ENCODE data around the gene TMEM59L. TPM values are rescaled to one million over a fixed set of nuclear protein-coding genes. Genes with fewer than 3 reads are reported as not detected.
"Not testable (repeated sequence)": the region's sequence is repeated elsewhere in the genome, so short reads cannot be mapped to it uniquely, and the experiment has no call there.

Gene TMEM59L
- total and polyA plus RNA-seq, 9 donors = 3.9 to 23.6 (median 14.9) TPM

GRCh38 chr19:18586306-18586705, 26.4 kb upstream of the TMEM59L start:
- WGBS (ENCODE audit: insufficient coverage) = 0% methylated on average over 1 of the region's 2 CpGs
- no peak for DNase-seq
- no peaks in the 10 kb centered on the region for H3K9me3 ChIP-seq (replicated peaks; ENCODE audit: control insufficient read depth, low read depth, low read length)
- peaks cover 28% of the 10 kb centered on the region for H3K4me1 ChIP-seq (ENCODE audit: control insufficient read depth, insufficient read depth, low read length)
- H3K27me3 ChIP-seq (ENCODE audit: control insufficient read depth, insufficient read depth, low read length) = no peaks in the 10 kb centered on the region
- no peak overlapping the region for H3K27ac ChIP-seq (ENCODE audit: low read length)
- peaks cover 5% of the 10 kb centered on the region for H3K36me3 ChIP-seq (ENCODE audit: control insufficient read depth, insufficient read depth, low read length)
- H3K4me3 ChIP-seq (ENCODE audit: low read length) = no peak overlapping the region

GRCh38 chr19:18587561-18587960, 25.1 kb upstream of the TMEM59L start:
- Histone ChIP-seq H3K27ac (ENCODE audit: low read length) (no peak overlapping the region), H3K36me3 (ENCODE audit: control insufficient read depth, insufficient read depth, low read length) (peaks cover 13% of the 10 kb centered on the region), H3K9me3 (replicated peaks; ENCODE audit: control insufficient read depth, low read depth, low read length) (no peaks in the 10 kb centered on the region), H3K27me3 (ENCODE audit: control insufficient read depth, insufficient read depth, low read length) (no peaks in the 10 kb centered on the region), H3K4me3 (ENCODE audit: low read length) (no peak overlapping the region), H3K4me1 (ENCODE audit: control insufficient read depth, insufficient read depth, low read length) (peaks cover 34% of the 10 kb centered on the region)
- DNase-seq = no peak
- 87% methylated on average over 7 of the region's 12 CpGs for WGBS (ENCODE audit: insufficient coverage)

- 10% methylated on average over 3 of the region's 16 CpGs for WGBS (ENCODE audit: insufficient coverage)
- Histone ChIP-seq H3K9me3 (replicated peaks; ENCODE audit: control insufficient read depth, low read depth, low read length) (no peaks in the 10 kb centered on the region), H3K4me1 (ENCODE audit: control insufficient read depth, insufficient read depth, low read length) (peaks cover 34% of the 10 kb centered on the region), H3K4me3 (ENCODE audit: low read length) (peak overlapping the region; percentile 75), H3K27ac (ENCODE audit: low read length) (peak overlapping the region; percentile 94), H3K27me3 (ENCODE audit: control insufficient read depth, insufficient read depth, low read length) (no peaks in the 10 kb centered on the region), H3K36me3 (ENCODE audit: control insufficient read depth, insufficient read depth, low read length) (peaks cover 13% of the 10 kb centered on the region)
- no peak for DNase-seq
Observed at GRCh38 chr19:18587962-18588610, 24.6 kb upstream of the TMEM59L start.

- H3K4me1 ChIP-seq (ENCODE audit: control insufficient read depth, insufficient read depth, low read length) = peaks cover 34% of the 10 kb centered on the region
- no peaks in the 10 kb centered on the region for H3K9me3 ChIP-seq (replicated peaks; ENCODE audit: control insufficient read depth, low read depth, low read length)
- DNase-seq = peak; percentile 94
- H3K36me3 ChIP-seq (ENCODE audit: control insufficient read depth, insufficient read depth, low read length) = peaks cover 13% of the 10 kb centered on the region
- H3K27me3 ChIP-seq (ENCODE audit: control insufficient read depth, insufficient read depth, low read length) = peaks cover 2% of the 10 kb centered on the region
- under 1% methylated on average over 69 of the region's 72 CpGs for WGBS (ENCODE audit: insufficient coverage)
- peak within 1 kb of the TSS; percentile 94 for H3K27ac ChIP-seq (ENCODE audit: low read length)
- peak within 1 kb of the TSS; percentile 75 for H3K4me3 ChIP-seq (ENCODE audit: low read length)
Observed at GRCh38 chr19:18588611-18589379, 23.9 kb upstream of the TMEM59L start, which contains the start of gene REX1BD. REX1BD (plus strand) TSS chr19:18588798; CDS start chr19:18588802, 4 bp downstream.

- peak; percentile 92 for DNase-seq
Observed at GRCh38 chr19:18589380-18590272, 23.0 kb upstream of the TMEM59L start.

GRCh38 chr19:18590273-18591272, 22.1 kb upstream of the TMEM59L start:
- H3K4me3 ChIP-seq (ENCODE audit: low read length) = peak overlapping the region; percentile 75
- peak; percentile 96 for DNase-seq
- no peaks in the 10 kb centered on the region for H3K9me3 ChIP-seq (replicated peaks; ENCODE audit: control insufficient read depth, low read depth, low read length)
- peaks cover 10% of the 10 kb centered on the region for H3K27me3 ChIP-seq (ENCODE audit: control insufficient read depth, insufficient read depth, low read length)
- H3K36me3 ChIP-seq (ENCODE audit: control insufficient read depth, insufficient read depth, low read length) = peaks cover 13% of the 10 kb centered on the region
- H3K4me1 ChIP-seq (ENCODE audit: control insufficient read depth, insufficient read depth, low read length) = peaks cover 50% of the 10 kb centered on the region
- 26% methylated on average over 39 of the region's 40 CpGs for WGBS (ENCODE audit: insufficient coverage)
- H3K27ac ChIP-seq (ENCODE audit: low read length) = peak overlapping the region; percentile 94

More at GRCh38 chr19:18589380-18590272, 23.0 kb upstream of the TMEM59L start:
- Histone ChIP-seq H3K27me3 (ENCODE audit: control insufficient read depth, insufficient read depth, low read length) (peaks cover 2% of the 10 kb centered on the region), H3K4me1 (ENCODE audit: control insufficient read depth, insufficient read depth, low read length) (peaks cover 41% of the 10 kb centered on the region), H3K4me3 (ENCODE audit: low read length) (peak overlapping the region; percentile 75), H3K36me3 (ENCODE audit: control insufficient read depth, insufficient read depth, low read length) (peaks cover 13% of the 10 kb centered on the region), H3K9me3 (replicated peaks; ENCODE audit: control insufficient read depth, low read depth, low read length) (no peaks in the 10 kb centered on the region), H3K27ac (ENCODE audit: low read length) (peak overlapping the region; percentile 94)
- WGBS (ENCODE audit: insufficient coverage) = 1% methylated on average over 42 of the region's 52 CpGs

GRCh38 chr19:18591735-18592385, 20.8 kb upstream of the TMEM59L start:
- DNase-seq = peak; percentile 49
- Histone ChIP-seq H3K4me3 (ENCODE audit: low read length) (no peak overlapping the region), H3K27me3 (ENCODE audit: control insufficient read depth, insufficient read depth, low read length) (peaks cover 20% of the 10 kb centered on the region)

GRCh38 chr19:18592732-18593131, 19.9 kb upstream of the TMEM59L start:
- not testable (repeated sequence) for H3K27ac ChIP-seq (ENCODE audit: low read length); DNase-seq; H3K9me3 ChIP-seq (replicated peaks; ENCODE audit: control insufficient read depth, low read depth, low read length); H3K4me3 ChIP-seq (ENCODE audit: low read length)
- H3K4me1 ChIP-seq (ENCODE audit: control insufficient read depth, insufficient read depth, low read length) = peaks cover 57% of the 10 kb centered on the region
- H3K27me3 ChIP-seq (ENCODE audit: control insufficient read depth, insufficient read depth, low read length) = peaks cover 27% of the 10 kb centered on the region
- H3K36me3 ChIP-seq (ENCODE audit: control insufficient read depth, insufficient read depth, low read length) = peaks cover 13% of the 10 kb centered on the region
- no CpG with 5 or more reads among the region's 5 CpGs for WGBS (ENCODE audit: insufficient coverage)

More at GRCh38 chr19:18591735-18592385, 20.8 kb upstream of the TMEM59L start:
- H3K9me3 ChIP-seq (replicated peaks; ENCODE audit: control insufficient read depth, low read depth, low read length) = no peaks in the 10 kb centered on the region
- no peak overlapping the region for H3K27ac ChIP-seq (ENCODE audit: low read length)
- WGBS (ENCODE audit: insufficient coverage) = 69% methylated on average over 8 of the region's 22 CpGs
- peaks cover 54% of the 10 kb centered on the region for H3K4me1 ChIP-seq (ENCODE audit: control insufficient read depth, insufficient read depth, low read length)
- H3K36me3 ChIP-seq (ENCODE audit: control insufficient read depth, insufficient read depth, low read length) = peaks cover 13% of the 10 kb centered on the region

Measured in muscle of leg (tissue), 11 donors.